WTC11 (cell line): ENCODE data around the gene XDH. TPM values are rescaled to one million over a fixed set of nuclear protein-coding genes. Genes with fewer than 3 reads are reported as not detected.

Experiments
- ATAC-seq: fragments of 200-7000 bp; cut with Tn5 transposase; 2 replicates; pipeline ENCODE4 v1.10.0; 2021; ENCODE audit warnings: mild to moderate bottlenecking, moderate library complexity
- CTCF ChIA-PET: fragments of 300-600 bp; sonication (Branson Sonifier 250); formaldehyde crosslinking; loops from one replicate; lab custom pipeline; 2021; ENCODE audit warnings: antibody characterized with exemption; lab: Charles Lee
- POLR2A ChIA-PET: fragments of 350-600 bp; sonication (Branson Sonifier 250); formaldehyde crosslinking; loops from one replicate; lab custom pipeline; 2021; ENCODE audit warnings: antibody characterized with exemption; lab: Charles Lee
- DNase-seq: peaks from one replicate; pipeline ENCODE4 v3.0.0; 2021; ENCODE audit warnings: low spot score
- H3K27ac Mint-ChIP-seq: 2 replicates; pipeline ENCODE4 v1.8.0; 2021; ENCODE audit warnings: mixed read lengths
- H3K27me3 Mint-ChIP-seq: 2 replicates; pipeline ENCODE4 v1.8.0; 2021; ENCODE audit warnings: low read depth, mild to moderate bottlenecking, moderate library complexity, mixed read lengths
- H3K36me3 Mint-ChIP-seq: 2 replicates; pipeline ENCODE4 v1.8.0; 2021; ENCODE audit warnings: mixed read lengths
- H3K4me1 Mint-ChIP-seq: 2 replicates; pipeline ENCODE4 v1.8.0; 2022; ENCODE audit warnings: mixed read lengths
- H3K4me3 Mint-ChIP-seq: 2 replicates; pipeline ENCODE4 v1.8.0; 2021; ENCODE audit warnings: mild to moderate bottlenecking, moderate library complexity, mixed read lengths
- H3K9me3 Mint-ChIP-seq: 2 replicates; pipeline ENCODE4 v1.8.0; 2021; ENCODE audit warnings: mixed read lengths
- CBFB ChIP-seq: sonication (generic); formaldehyde crosslinking; IDR thresholded peaks from 2 replicates; pipeline ENCODE4 v1.8.1; 2022; ENCODE audit warnings: mild to moderate bottlenecking, low read depth, missing genetic modification reagents
- CTCF ChIP-seq: fragments of 200-600 bp; IDR thresholded peaks from 2 replicates; pipeline ENCODE4 v1.8.0; 2022; ENCODE audit warnings: antibody characterized with exemption
- MAX ChIP-seq: sonication (generic); formaldehyde crosslinking; IDR thresholded peaks from 2 replicates; pipeline ENCODE4 v1.8.0; 2022; ENCODE audit warnings: mild to moderate bottlenecking, missing genetic modification reagents
- NFYB ChIP-seq: sonication (generic); formaldehyde crosslinking; conservative IDR thresholded peaks from 2 replicates; pipeline ENCODE4 v1.8.0; 2022; ENCODE audit warnings: low read depth, missing genetic modification reagents
- RORB ChIP-seq: fragments of 250-450 bp; sonication (Bioruptor Pico); IDR thresholded peaks from 2 replicates; pipeline ENCODE4 v1.9.0; 2021; ENCODE audit warnings: mild to moderate bottlenecking
- SOX15 ChIP-seq: fragments of 250-450 bp; sonication (Bioruptor Pico); IDR thresholded peaks from 2 replicates; pipeline ENCODE4 v1.9.0; 2021; ENCODE audit warnings: mild to moderate bottlenecking
- SP1 ChIP-seq: sonication (generic); formaldehyde crosslinking; conservative IDR thresholded peaks from 2 replicates; pipeline ENCODE4 v1.8.1; 2022; ENCODE audit warnings: missing genetic modification reagents
- TEAD1 ChIP-seq: sonication (generic); formaldehyde crosslinking; IDR thresholded peaks from 2 replicates; pipeline ENCODE4 v1.8.0; 2022; ENCODE audit warnings: mild to moderate bottlenecking, missing genetic modification reagents
- TP53 ChIP-seq: sonication (generic); formaldehyde crosslinking; IDR thresholded peaks from 2 replicates; pipeline ENCODE4 v1.8.1; 2023; ENCODE audit warnings: mild to moderate bottlenecking, missing genetic modification reagents
- ZBTB43 ChIP-seq: sonication (generic); formaldehyde crosslinking; IDR thresholded peaks from 2 replicates; pipeline ENCODE4 v1.8.1; 2023; ENCODE audit warnings: mild to moderate bottlenecking, missing genetic modification reagents
- ZNF138 ChIP-seq: sonication (generic); formaldehyde crosslinking; conservative IDR thresholded peaks from 2 replicates; pipeline ENCODE4 v1.8.1; 2022; ENCODE audit warnings: mild to moderate bottlenecking, moderate library complexity, missing genetic modification reagents
- ZNF263 ChIP-seq: sonication (generic); formaldehyde crosslinking; IDR thresholded peaks from 2 replicates; pipeline ENCODE4 v1.8.1; 2022; ENCODE audit warnings: low read depth, mild to moderate bottlenecking, moderate library complexity, missing genetic modification reagents
- ZNF317 ChIP-seq: sonication (generic); formaldehyde crosslinking; IDR thresholded peaks from 2 replicates; pipeline ENCODE4 v1.8.1; 2023; ENCODE audit warnings: low read depth, mild to moderate bottlenecking, moderate library complexity, missing genetic modification reagents, borderline replicate concordance
- ZNF423 ChIP-seq: fragments of 250-450 bp; sonication (Bioruptor Pico); IDR thresholded peaks from 2 replicates; pipeline ENCODE4 v2.1.2; 2022; ENCODE audit warnings: mild to moderate bottlenecking, moderate library complexity
- ZNF512 ChIP-seq: sonication (generic); formaldehyde crosslinking; IDR thresholded peaks from 2 replicates; pipeline ENCODE4 v1.8.1; 2022; ENCODE audit warnings: missing genetic modification reagents, borderline replicate concordance
- total RNA-seq: library from RNA; stranded (reverse); gene quantifications from 3 replicates; pipeline ENCODE4 v1.2.3, GENCODE V29; 2021
- TF ChIP-seq, protein P1 (sequence below): fragments of 250-450 bp; sonication (Bioruptor Pico); conservative IDR thresholded peaks from 2 replicates; pipeline ENCODE4 v1.9.0; 2021; ENCODE audit warnings: mild to moderate bottlenecking
- TF ChIP-seq, protein P2 (sequence below): sonication (generic); formaldehyde crosslinking; IDR thresholded peaks from 2 replicates; pipeline ENCODE4 v1.8.1; 2022; ENCODE audit warnings: low read depth, missing genetic modification reagents, borderline replicate concordance
- TF ChIP-seq, protein P3 (sequence below): sonication (generic); formaldehyde crosslinking; IDR thresholded peaks from 2 replicates; pipeline ENCODE4 v1.8.1; 2023; ENCODE audit warnings: mild to moderate bottlenecking, missing genetic modification reagents
- TF ChIP-seq, protein P4 (sequence below): fragments of 250-450 bp; sonication (Bioruptor Pico); IDR thresholded peaks from 2 replicates; pipeline ENCODE4 v1.9.0; 2021; ENCODE audit warnings: mild to moderate bottlenecking, borderline replicate concordance

Gene XDH
- total RNA-seq, 1 experiment from 2014 or later, result 3.0 TPM

GRCh38 chr2:31362581-31362980 is 52.0 kb downstream of the XDH start (continued):
- TF ChIP-seq CTCF, result no peak
- no peak for TF ChIP-seq ZNF317 (CRISPR knock-in tag)
- TF ChIP-seq, protein P1, sequence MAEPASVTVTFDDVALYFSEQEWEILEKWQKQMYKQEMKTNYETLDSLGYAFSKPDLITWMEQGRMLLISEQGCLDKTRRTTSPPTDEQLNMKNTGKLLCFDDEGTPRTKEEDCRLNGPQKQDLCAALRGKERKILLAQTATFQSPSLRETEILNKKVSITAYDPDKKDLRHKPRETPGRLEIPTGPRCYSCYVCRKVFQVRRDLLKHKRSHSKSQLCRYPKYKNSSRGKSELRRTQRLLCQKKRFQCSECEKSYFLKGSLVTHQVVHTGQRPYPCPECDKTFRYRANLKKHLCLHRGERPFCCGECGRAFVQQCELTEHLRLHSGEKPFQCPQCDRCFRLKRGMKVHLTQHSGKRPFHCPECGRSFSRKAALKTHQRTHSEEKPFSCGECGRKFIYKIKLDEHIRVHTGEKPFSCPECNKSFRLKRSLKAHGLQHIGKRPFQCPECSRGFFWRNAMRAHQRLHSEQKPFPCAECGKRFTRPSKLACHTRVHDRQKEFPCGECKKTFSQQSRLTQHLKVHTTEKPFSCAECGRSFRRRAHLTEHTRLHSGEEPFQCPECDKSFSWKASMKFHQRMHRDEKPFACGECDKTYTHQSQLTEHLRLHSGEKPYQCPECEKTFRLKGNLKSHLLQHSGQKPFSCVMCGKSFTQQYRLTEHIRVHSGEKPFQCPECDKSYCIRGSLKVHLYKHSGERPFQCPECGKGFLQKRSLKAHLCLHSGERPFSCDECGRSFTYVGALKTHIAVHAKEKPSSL (CRISPR knock-in tag), result no peak
- no peak for TF ChIP-seq NFYB (CRISPR knock-in tag)
- TF ChIP-seq, protein P2, sequence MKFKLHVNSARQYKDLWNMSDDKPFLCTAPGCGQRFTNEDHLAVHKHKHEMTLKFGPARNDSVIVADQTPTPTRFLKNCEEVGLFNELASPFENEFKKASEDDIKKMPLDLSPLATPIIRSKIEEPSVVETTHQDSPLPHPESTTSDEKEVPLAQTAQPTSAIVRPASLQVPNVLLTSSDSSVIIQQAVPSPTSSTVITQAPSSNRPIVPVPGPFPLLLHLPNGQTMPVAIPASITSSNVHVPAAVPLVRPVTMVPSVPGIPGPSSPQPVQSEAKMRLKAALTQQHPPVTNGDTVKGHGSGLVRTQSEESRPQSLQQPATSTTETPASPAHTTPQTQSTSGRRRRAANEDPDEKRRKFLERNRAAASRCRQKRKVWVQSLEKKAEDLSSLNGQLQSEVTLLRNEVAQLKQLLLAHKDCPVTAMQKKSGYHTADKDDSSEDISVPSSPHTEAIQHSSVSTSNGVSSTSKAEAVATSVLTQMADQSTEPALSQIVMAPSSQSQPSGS (CRISPR knock-in tag), result no peak
- TF ChIP-seq, protein P3, sequence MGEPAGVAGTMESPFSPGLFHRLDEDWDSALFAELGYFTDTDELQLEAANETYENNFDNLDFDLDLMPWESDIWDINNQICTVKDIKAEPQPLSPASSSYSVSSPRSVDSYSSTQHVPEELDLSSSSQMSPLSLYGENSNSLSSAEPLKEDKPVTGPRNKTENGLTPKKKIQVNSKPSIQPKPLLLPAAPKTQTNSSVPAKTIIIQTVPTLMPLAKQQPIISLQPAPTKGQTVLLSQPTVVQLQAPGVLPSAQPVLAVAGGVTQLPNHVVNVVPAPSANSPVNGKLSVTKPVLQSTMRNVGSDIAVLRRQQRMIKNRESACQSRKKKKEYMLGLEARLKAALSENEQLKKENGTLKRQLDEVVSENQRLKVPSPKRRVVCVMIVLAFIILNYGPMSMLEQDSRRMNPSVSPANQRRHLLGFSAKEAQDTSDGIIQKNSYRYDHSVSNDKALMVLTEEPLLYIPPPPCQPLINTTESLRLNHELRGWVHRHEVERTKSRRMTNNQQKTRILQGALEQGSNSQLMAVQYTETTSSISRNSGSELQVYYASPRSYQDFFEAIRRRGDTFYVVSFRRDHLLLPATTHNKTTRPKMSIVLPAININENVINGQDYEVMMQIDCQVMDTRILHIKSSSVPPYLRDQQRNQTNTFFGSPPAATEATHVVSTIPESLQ (CRISPR knock-in tag), result no peak

GRCh38 chr2:31359229-31359628 is 55.3 kb downstream of the XDH start:
- no peaks in the 10 kb centered on the region for H3K36me3 Mint-ChIP-seq
- ATAC-seq, result no peak
- CTCF ChIA-PET, result no interaction called here
- TF ChIP-seq MAX (CRISPR knock-in tag) (no peak), ZNF512 (CRISPR knock-in tag) (no peak), RORB (CRISPR knock-in tag) (no peak), CBFB (CRISPR knock-in tag) (no peak), NFYB (CRISPR knock-in tag) (no peak), TEAD1 (CRISPR knock-in tag) (no peak), TP53 (CRISPR knock-in tag) (no peak), SP1 (no peak), ZNF138 (CRISPR knock-in tag) (no peak), ZBTB43 (CRISPR knock-in tag) (no peak), SOX15 (CRISPR knock-in tag) (no peak), ZNF423 (CRISPR knock-in tag) (no peak), ZNF263 (CRISPR knock-in tag) (no peak)
- TF ChIP-seq, protein P4, sequence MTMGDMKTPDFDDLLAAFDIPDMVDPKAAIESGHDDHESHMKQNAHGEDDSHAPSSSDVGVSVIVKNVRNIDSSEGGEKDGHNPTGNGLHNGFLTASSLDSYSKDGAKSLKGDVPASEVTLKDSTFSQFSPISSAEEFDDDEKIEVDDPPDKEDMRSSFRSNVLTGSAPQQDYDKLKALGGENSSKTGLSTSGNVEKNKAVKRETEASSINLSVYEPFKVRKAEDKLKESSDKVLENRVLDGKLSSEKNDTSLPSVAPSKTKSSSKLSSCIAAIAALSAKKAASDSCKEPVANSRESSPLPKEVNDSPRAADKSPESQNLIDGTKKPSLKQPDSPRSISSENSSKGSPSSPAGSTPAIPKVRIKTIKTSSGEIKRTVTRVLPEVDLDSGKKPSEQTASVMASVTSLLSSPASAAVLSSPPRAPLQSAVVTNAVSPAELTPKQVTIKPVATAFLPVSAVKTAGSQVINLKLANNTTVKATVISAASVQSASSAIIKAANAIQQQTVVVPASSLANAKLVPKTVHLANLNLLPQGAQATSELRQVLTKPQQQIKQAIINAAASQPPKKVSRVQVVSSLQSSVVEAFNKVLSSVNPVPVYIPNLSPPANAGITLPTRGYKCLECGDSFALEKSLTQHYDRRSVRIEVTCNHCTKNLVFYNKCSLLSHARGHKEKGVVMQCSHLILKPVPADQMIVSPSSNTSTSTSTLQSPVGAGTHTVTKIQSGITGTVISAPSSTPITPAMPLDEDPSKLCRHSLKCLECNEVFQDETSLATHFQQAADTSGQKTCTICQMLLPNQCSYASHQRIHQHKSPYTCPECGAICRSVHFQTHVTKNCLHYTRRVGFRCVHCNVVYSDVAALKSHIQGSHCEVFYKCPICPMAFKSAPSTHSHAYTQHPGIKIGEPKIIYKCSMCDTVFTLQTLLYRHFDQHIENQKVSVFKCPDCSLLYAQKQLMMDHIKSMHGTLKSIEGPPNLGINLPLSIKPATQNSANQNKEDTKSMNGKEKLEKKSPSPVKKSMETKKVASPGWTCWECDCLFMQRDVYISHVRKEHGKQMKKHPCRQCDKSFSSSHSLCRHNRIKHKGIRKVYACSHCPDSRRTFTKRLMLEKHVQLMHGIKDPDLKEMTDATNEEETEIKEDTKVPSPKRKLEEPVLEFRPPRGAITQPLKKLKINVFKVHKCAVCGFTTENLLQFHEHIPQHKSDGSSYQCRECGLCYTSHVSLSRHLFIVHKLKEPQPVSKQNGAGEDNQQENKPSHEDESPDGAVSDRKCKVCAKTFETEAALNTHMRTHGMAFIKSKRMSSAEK, result no peak
- TF ChIP-seq, protein P3 (CRISPR knock-in tag), result no peak

More at GRCh38 chr2:31359229-31359628, 55.3 kb downstream of the XDH start:
- Mint-ChIP-seq H3K4me1 (peaks cover 5% of the 10 kb centered on the region), H3K9me3 (no peaks in the 10 kb centered on the region), H3K27me3 (no peaks in the 10 kb centered on the region), H3K27ac (no peak overlapping the region), H3K4me3 (no peak overlapping the region)
- no peak for DNase-seq
- POLR2A ChIA-PET, result no interaction called here
